A673 (cell line): ENCODE results near the gene PAGE2. TPM values are rescaled to one million over a fixed set of nuclear protein-coding genes. Genes with fewer than 3 reads are reported as not detected.

ENCODE experiments used
- BruUV-seq: library from RNA; stranded (reverse); fragments of 400-500 nt; replicated peaks from 2 replicates; lab custom pipeline; 2021; lab: Mats Ljungman, UMichigan
- CTCF ChIA-PET: fragments of 300-600 bp; sonication (Branson Sonifier 250); formaldehyde crosslinking; loops from one replicate; lab custom pipeline; 2022; ENCODE audit warnings: antibody characterized with exemption; lab: Charles Lee
- POLR2A ChIA-PET: fragments of 300-600 bp; sonication (Branson Sonifier 250); formaldehyde crosslinking; loops from one replicate; lab custom pipeline; 2022; ENCODE audit warnings: antibody characterized with exemption; ENCODE audit not compliant: low non-redundant PET; lab: Charles Lee
- DNase-seq: peaks from one replicate; pipeline ENCODE4 v3.0.0-alpha.2; 2015; ENCODE audit warnings: low spot score
- H3K27ac ChIP-seq: fragments of 200-600 bp; sonication (generic); 2 replicates; pipeline ENCODE4 v1.5.1; 2016; ENCODE audit warnings: mixed run types, low read depth, mild to moderate bottlenecking, mixed read lengths, antibody characterized with exemption, low read length; ENCODE audit not compliant: poor library complexity, severe bottlenecking
- H3K27me3 ChIP-seq: fragments of 200-600 bp; sonication (generic); replicated peaks from 2 replicates; pipeline ENCODE4 v1.6.1; 2017; ENCODE audit warnings: mixed run types, low read depth, mild to moderate bottlenecking, mixed read lengths, antibody characterized with exemption, low read length; ENCODE audit not compliant: insufficient read depth, poor library complexity
- H3K36me3 ChIP-seq: fragments of 200-600 bp; sonication (generic); 2 replicates; pipeline ENCODE4 v1.6.1; 2016; ENCODE audit warnings: mixed run types, mild to moderate bottlenecking, mixed read lengths, antibody characterized with exemption, low read length; ENCODE audit not compliant: insufficient read depth, poor library complexity, severe bottlenecking
- H3K4me1 ChIP-seq: fragments of 200-600 bp; sonication (generic); 2 replicates; pipeline ENCODE4 v1.6.1; 2017; ENCODE audit warnings: mixed run types, mild to moderate bottlenecking, mixed read lengths, antibody characterized with exemption, low read length; ENCODE audit not compliant: insufficient read depth, poor library complexity, severe bottlenecking
- H3K4me3 ChIP-seq: fragments of 200-600 bp; sonication (generic); 2 replicates; pipeline ENCODE4 v1.5.1; 2016; ENCODE audit warnings: low read depth, mixed run types, mild to moderate bottlenecking, mixed read lengths, low read length; ENCODE audit not compliant: poor library complexity, severe bottlenecking
- H3K9me3 ChIP-seq: fragments of 200-600 bp; sonication (generic); 2 replicates; pipeline ENCODE4 v1.6.1; 2016; ENCODE audit warnings: mixed run types, low read depth, mild to moderate bottlenecking, mixed read lengths, antibody characterized with exemption, low read length; ENCODE audit not compliant: poor library complexity, severe bottlenecking
- EZH2 ChIP-seq: fragments of 200-600 bp; sonication (generic); IDR thresholded peaks from 2 replicates; pipeline ENCODE4 v1.6.1; 2017; ENCODE audit warnings: borderline replicate concordance, low read depth, mild to moderate bottlenecking, mixed read lengths, antibody characterized with exemption, low read length; ENCODE audit not compliant: poor library complexity, severe bottlenecking
- intact Hi-C: fragments of 100-400 bp; cut with micrococcal nuclease; formaldehyde crosslinking; loops from one replicate; pipeline ENCODE4 v1.10.0; 2022; ENCODE audit not compliant: unreplicated experiment
- total RNA-seq: library from RNA; stranded (reverse); gene quantifications from 2 replicates; pipeline ENCODE4 v1.2.3, GENCODE V29; 2021
- TF ChIP-seq, protein P1 (sequence below): fragments of 300-800, 200-600 bp; sonication (generic); conservative IDR thresholded peaks from 2 replicates; pipeline ENCODE4 v1.5.1; 2017; ENCODE audit warnings: low read depth, mild to moderate bottlenecking, antibody characterized with exemption, low read length, moderate library complexity, mixed read lengths

Gene PAGE2
- total RNA-seq, 1 experiment from 2014 or later: not detected

- Histone ChIP-seq H3K27me3 (no peaks in the 10 kb centered on the region), H3K4me3 (no peak overlapping the region), H3K36me3 (no peaks in the 10 kb centered on the region), H3K9me3 (no peaks in the 10 kb centered on the region), H3K4me1 (no peaks in the 10 kb centered on the region), H3K27ac (no peak overlapping the region)
- no peak for DNase-seq
- TF ChIP-seq, protein P1, sequence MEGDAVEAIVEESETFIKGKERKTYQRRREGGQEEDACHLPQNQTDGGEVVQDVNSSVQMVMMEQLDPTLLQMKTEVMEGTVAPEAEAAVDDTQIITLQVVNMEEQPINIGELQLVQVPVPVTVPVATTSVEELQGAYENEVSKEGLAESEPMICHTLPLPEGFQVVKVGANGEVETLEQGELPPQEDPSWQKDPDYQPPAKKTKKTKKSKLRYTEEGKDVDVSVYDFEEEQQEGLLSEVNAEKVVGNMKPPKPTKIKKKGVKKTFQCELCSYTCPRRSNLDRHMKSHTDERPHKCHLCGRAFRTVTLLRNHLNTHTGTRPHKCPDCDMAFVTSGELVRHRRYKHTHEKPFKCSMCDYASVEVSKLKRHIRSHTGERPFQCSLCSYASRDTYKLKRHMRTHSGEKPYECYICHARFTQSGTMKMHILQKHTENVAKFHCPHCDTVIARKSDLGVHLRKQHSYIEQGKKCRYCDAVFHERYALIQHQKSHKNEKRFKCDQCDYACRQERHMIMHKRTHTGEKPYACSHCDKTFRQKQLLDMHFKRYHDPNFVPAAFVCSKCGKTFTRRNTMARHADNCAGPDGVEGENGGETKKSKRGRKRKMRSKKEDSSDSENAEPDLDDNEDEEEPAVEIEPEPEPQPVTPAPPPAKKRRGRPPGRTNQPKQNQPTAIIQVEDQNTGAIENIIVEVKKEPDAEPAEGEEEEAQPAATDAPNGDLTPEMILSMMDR: no peak
- no peak for TF ChIP-seq EZH2
- BruUV-seq: no TSS peak
- CTCF ChIA-PET: no interaction called here
- POLR2A ChIA-PET: no interaction called here
- intact Hi-C loops: no loop called here
Observed at GRCh38 chrX:55118574-55118973, 29.8 kb downstream of the PAGE2 start.

DNA sequence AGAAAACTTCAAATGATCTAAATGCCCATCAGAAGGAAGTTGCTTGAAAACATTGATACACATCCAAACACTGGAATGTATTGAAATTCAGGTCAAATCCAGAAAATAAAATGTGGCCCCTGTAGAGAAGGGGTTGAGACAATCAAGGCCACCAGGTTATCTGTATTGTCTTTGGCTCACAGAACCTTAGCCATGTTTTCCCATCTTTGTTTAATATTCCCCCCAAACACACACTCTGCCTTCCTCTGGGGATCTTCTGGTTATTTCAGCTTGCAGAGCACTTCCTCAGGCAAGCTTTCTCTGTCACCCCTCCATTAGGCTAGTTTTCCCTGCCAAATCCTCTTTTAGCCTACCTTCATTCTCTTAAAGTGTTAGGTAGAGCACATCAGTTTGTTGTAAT lies 30.5 kb downstream of the PAGE2 start:
- DNase-seq: no peak
- no peaks in the 10 kb centered on the region for H3K4me1 ChIP-seq
- no peak overlapping the region for H3K27ac ChIP-seq
- no TSS peak for BruUV-seq
- no peak overlapping the region for H3K4me3 ChIP-seq
- H3K27me3 ChIP-seq: no peaks in the 10 kb centered on the region
- intact Hi-C loops: no loop called here
- ChIA-PET CTCF (no interaction called here), POLR2A (no interaction called here)
- no peaks in the 10 kb centered on the region for H3K9me3 ChIP-seq
- TF ChIP-seq, protein P1: no peak
- TF ChIP-seq EZH2: no peak
- H3K36me3 ChIP-seq: no peaks in the 10 kb centered on the region

GRCh38 chrX:55119712-55120111 lies 30.9 kb downstream of the PAGE2 start:
- ChIA-PET POLR2A (no interaction called here), CTCF (no interaction called here)
- Histone ChIP-seq H3K4me1 (no peaks in the 10 kb centered on the region), H3K27me3 (no peaks in the 10 kb centered on the region), H3K36me3 (no peaks in the 10 kb centered on the region), H3K27ac (no peak overlapping the region), H3K9me3 (no peaks in the 10 kb centered on the region), H3K4me3 (no peak overlapping the region)
- no peak for DNase-seq
- intact Hi-C loops: no loop called here
- TF ChIP-seq, protein P1: no peak
- TF ChIP-seq EZH2: no peak
- no TSS peak for BruUV-seq
